ENCODE data around the gene LRRC75A.
"Not testable (repeated sequence)": the region's sequence is repeated elsewhere in the genome, so short reads cannot be mapped to it uniquely, and the experiment has no call there.

Gene LRRC75A

GRCh38 chr17:16398270-16399267, 93.4 kb downstream of the LRRC75A start:
- peak; percentile 63 for ATAC-seq
- DNase-seq = no peak

GRCh38 chr17:16396693-16397092, 95.3 kb downstream of the LRRC75A start:
- DNase-seq, ATAC-seq: not testable (repeated sequence)

- ATAC-seq, DNase-seq: not testable (repeated sequence)
These were observed 96.1 kb downstream of the LRRC75A start for GRCh38 chr17:16395887-16396286.

- DNase-seq = not testable (repeated sequence)
These were observed 99.5 kb downstream of the LRRC75A start for GRCh38 chr17:16392491-16392890.

More at GRCh38 chr17:16392491-16392890, 99.5 kb downstream of the LRRC75A start:
- ATAC-seq = not testable (repeated sequence)

All from stimulated activated naive CD8-positive, alpha-beta T cell treated with anti-CD3 and anti-CD28 coated beads, Interleukin-15, Interleukin-2, amounts not matched to agents 100 U/mL and 50 U/mL, for 24 hours (primary cell).